GM23338 (cell line): ENCODE results near the gene S100B. TPM values are rescaled to one million over a fixed set of nuclear protein-coding genes. Genes with fewer than 3 reads are reported as not detected.

ENCODE experiments used
- ATAC-seq: fragments of 200-7000 bp; cut with Tn5 transposase; 3 replicates; pipeline ENCODE4 v1.9.1; 2020
- DNase-seq: peaks from one replicate; pipeline ENCODE4 v3.0.0-alpha.2; 2015; ENCODE audit warnings: low spot score
- H2AFZ ChIP-seq: fragments of 200-600 bp; sonication (generic); 2 replicates; pipeline ENCODE4 v1.8.0; 2016; ENCODE audit warnings: antibody characterized with exemption, mild to moderate bottlenecking, moderate library complexity
- H3F3A ChIP-seq: fragments of 200-600 bp; sonication (generic); replicated peaks from 2 replicates; pipeline ENCODE4 v1.8.0; 2017; ENCODE audit warnings: antibody characterized with exemption, mixed run types, low read depth
- H3K27ac ChIP-seq: fragments of 200-600 bp; sonication (generic); 2 replicates; pipeline ENCODE4 v1.6.1; 2016; ENCODE audit warnings: low read depth
- H3K27me3 ChIP-seq: fragments of 200-600 bp; sonication (generic); 2 replicates; pipeline ENCODE4 v1.8.0; 2016; ENCODE audit warnings: mild to moderate bottlenecking, mixed run types, moderate library complexity; ENCODE audit not compliant: insufficient read depth
- H3K36me3 ChIP-seq: fragments of 200-600 bp; sonication (generic); 2 replicates; pipeline ENCODE4 v1.8.0; 2016; ENCODE audit warnings: mild to moderate bottlenecking; ENCODE audit not compliant: insufficient read depth
- H3K4me1 ChIP-seq: fragments of 200-600 bp; sonication (generic); 2 replicates; pipeline ENCODE4 v1.8.0; 2016; ENCODE audit warnings: mild to moderate bottlenecking, moderate library complexity; ENCODE audit not compliant: insufficient read depth
- H3K4me2 ChIP-seq: fragments of 200-600 bp; sonication (generic); 2 replicates; pipeline ENCODE4 v1.7.1; 2017; ENCODE audit warnings: mixed run types
- H3K4me3 ChIP-seq: fragments of 200-600 bp; sonication (generic); 2 replicates; pipeline ENCODE4 v1.6.1; 2016; ENCODE audit warnings: mixed run types
- H3K79me2 ChIP-seq: fragments of 200-600 bp; sonication (generic); replicated peaks from 2 replicates; pipeline ENCODE4 v1.8.0; 2017; ENCODE audit warnings: mild to moderate bottlenecking; ENCODE audit not compliant: insufficient read depth
- H3K9me2 ChIP-seq: fragments of 200-600 bp; sonication (generic); 2 replicates; pipeline ENCODE4 v1.8.0; 2017; ENCODE audit not compliant: insufficient read depth
- H4K20me1 ChIP-seq: fragments of 200-600 bp; sonication (generic); replicated peaks from 2 replicates; pipeline ENCODE4 v1.8.0; 2017; ENCODE audit warnings: mild to moderate bottlenecking; ENCODE audit not compliant: insufficient read depth
- H3K27ac Mint-ChIP-seq: 2 replicates; pipeline ENCODE4 v1.8.0; 2020; ENCODE audit warnings: inconsistent platforms, mild to moderate bottlenecking, moderate library complexity, mixed read lengths
- H3K27me3 Mint-ChIP-seq: 3 replicates; pipeline ENCODE4 v1.8.0; 2022; ENCODE audit warnings: low read depth, mild to moderate bottlenecking, moderate library complexity, mixed read lengths, inconsistent platforms; ENCODE audit not compliant: insufficient read depth, poor library complexity
- H3K36me3 Mint-ChIP-seq: 3 replicates; pipeline ENCODE4 v1.8.0; 2021; ENCODE audit warnings: low read depth, mild to moderate bottlenecking, inconsistent platforms, moderate library complexity, mixed read lengths
- H3K4me1 Mint-ChIP-seq: 3 replicates; pipeline ENCODE4 v1.8.0; 2020; ENCODE audit warnings: mild to moderate bottlenecking, inconsistent platforms, mixed read lengths
- H3K4me3 Mint-ChIP-seq: 3 replicates; pipeline ENCODE4 v1.8.0; 2021; ENCODE audit warnings: moderate library complexity, mild to moderate bottlenecking, inconsistent platforms, mixed read lengths
- H3K9me3 Mint-ChIP-seq: 3 replicates; pipeline ENCODE4 v1.8.0; 2020; ENCODE audit warnings: moderate library complexity, mild to moderate bottlenecking, inconsistent platforms, mixed read lengths
- CREB1 ChIP-seq: fragments of 250-450 bp; sonication (Bioruptor Pico); IDR thresholded peaks from 2 replicates; pipeline ENCODE4 v1.5.0; 2020; ENCODE audit warnings: low read depth, mild to moderate bottlenecking, moderate library complexity
- EZH2 ChIP-seq: fragments of 200-600 bp; sonication (generic); IDR thresholded peaks from one replicate; pipeline ENCODE4 v1.8.0; 2017; ENCODE audit warnings: antibody characterized with exemption, mild to moderate bottlenecking, low read depth; ENCODE audit not compliant: unreplicated experiment
- EZH2phosphoT487 ChIP-seq: fragments of 200-600 bp; sonication (generic); IDR thresholded peaks from one replicate; pipeline ENCODE4 v1.8.1; 2018; ENCODE audit warnings: antibody characterized with exemption; ENCODE audit not compliant: unreplicated experiment
- JUNB ChIP-seq: IDR thresholded peaks from one replicate; pipeline ENCODE4 v1.6.1; 2016; ENCODE audit warnings: antibody characterized with exemption; ENCODE audit not compliant: unreplicated experiment
- NANOG ChIP-seq: IDR thresholded peaks from 2 replicates; pipeline ENCODE4 v1.6.1; 2016; ENCODE audit warnings: antibody characterized with exemption, borderline replicate concordance
- POLR2AphosphoS5 ChIP-seq: IDR thresholded peaks from 2 replicates; pipeline ENCODE4 v1.6.1; 2016; ENCODE audit warnings: antibody characterized with exemption, low read depth
- STAT1 ChIP-seq: IDR thresholded peaks from one replicate; pipeline ENCODE4 v1.6.1; 2016; ENCODE audit warnings: antibody characterized with exemption; ENCODE audit not compliant: unreplicated experiment
- ZNF114 ChIP-seq: fragments of 250-450 bp; sonication (Bioruptor Pico); IDR thresholded peaks from 2 replicates; pipeline ENCODE4 v1.5.0; 2020; ENCODE audit warnings: mild to moderate bottlenecking, moderate library complexity
- ZNF331 ChIP-seq: fragments of 250-450 bp; sonication (Bioruptor Pico); IDR thresholded peaks from 2 replicates; pipeline ENCODE4 v1.5.0; 2020; ENCODE audit warnings: low read depth, mild to moderate bottlenecking, moderate library complexity
- polyA plus RNA-seq: library from polyadenylated mRNA; unstranded; fragments of >200 nt; fragmentation: Nextera tagmentation; extraction: Ambion mirVana; gene quantifications from 2 replicates; pipeline ENCODE4 v1.2.1, GENCODE V29; 2016
- total RNA-seq: library from RNA; depleted of rRNA; stranded (reverse); fragments of >200 nt; shearing (Covaris generic); gene quantifications from 2 replicates; pipeline ENCODE4 v1.2.3, GENCODE V29; 2014
- TF ChIP-seq, protein P1 (sequence below): fragments of 250-450 bp; sonication (Bioruptor Pico); IDR thresholded peaks from 2 replicates; pipeline ENCODE4 v1.5.0; 2020; ENCODE audit warnings: mild to moderate bottlenecking, moderate library complexity
- TF ChIP-seq, protein P2 (sequence below): IDR thresholded peaks from 2 replicates; pipeline ENCODE4 v1.6.1; 2016; ENCODE audit warnings: antibody characterized with exemption
- TF ChIP-seq, protein P3 (sequence below), 2 experiments: fragments of 200-600 bp in 1 of 2; sonication (generic) in 1 of 2; conservative IDR thresholded peaks; 2 replicates each; pipeline versions ENCODE4 v1.5.1 to v1.6.1; 2016 to 2017; ENCODE audit warnings: antibody characterized with exemption in 2 of 2, low read depth in 2 of 2, mild to moderate bottlenecking in 2 of 2, moderate library complexity in 1 of 2

The S100B gene
- total and polyA plus RNA-seq, 2 experiments from 2014 or later = 0.97 to 1.5 TPM

DNA sequence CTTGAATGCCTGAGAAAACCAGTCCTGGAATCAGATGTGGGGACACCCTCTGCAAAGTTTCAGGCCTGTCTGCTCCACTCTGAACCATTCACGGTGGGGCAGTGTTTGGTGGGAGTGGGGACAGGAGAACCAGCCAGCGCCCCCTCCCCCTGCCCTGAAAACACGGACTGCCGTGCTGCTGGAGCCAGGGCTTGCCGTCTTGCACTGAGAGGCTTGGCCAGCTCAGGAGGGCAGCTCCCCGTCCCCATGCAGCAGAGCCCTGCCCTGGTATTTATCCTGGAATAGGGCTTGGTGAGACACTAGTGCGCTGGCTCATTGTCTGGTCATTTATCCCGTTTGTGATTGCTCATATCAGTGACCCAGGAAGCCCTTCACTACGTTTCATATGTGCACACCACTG is 3.9 kb downstream of the S100B start:
- DNase-seq = no peak
- no peak overlapping the region for H3K4me3 Mint-ChIP-seq
- H3K4me1 ChIP-seq = peaks cover 31% of the 10 kb centered on the region

More for the DNA sequence above, 3.9 kb downstream of the S100B start:
- Mint-ChIP-seq H3K36me3 (no peaks in the 10 kb centered on the region), H3K9me3 (peaks cover 6% of the 10 kb centered on the region; the same call in 2 of the 3 replicates), H3K27ac (no peak overlapping the region), H3K4me1 (peaks cover 31% of the 10 kb centered on the region), H3K27me3 (no peaks in the 10 kb centered on the region)
- Histone ChIP-seq H3F3A (no peaks in the 10 kb centered on the region), H3K27ac (no peak overlapping the region), H2AFZ (no peak overlapping the region), H4K20me1 (no peaks in the 10 kb centered on the region), H3K79me2 (no peaks in the 10 kb centered on the region), H3K36me3 (no peaks in the 10 kb centered on the region), H3K4me3 (no peak overlapping the region), H3K9me2 (no peaks in the 10 kb centered on the region; the same call in 1 of the 2 replicates), H3K27me3 (no peaks in the 10 kb centered on the region), H3K4me2 (no peak overlapping the region)
- ATAC-seq = no peak
- TF ChIP-seq POLR2AphosphoS5 (no peak), ZNF331 (no peak), EZH2phosphoT487 (no peak), NANOG (no peak), ZNF114 (CRISPR knock-in tag) (no peak), JUNB (no peak), EZH2 (no peak), CREB1 (CRISPR knock-in tag) (no peak), STAT1 (no peak)
- TF ChIP-seq, protein P1, sequence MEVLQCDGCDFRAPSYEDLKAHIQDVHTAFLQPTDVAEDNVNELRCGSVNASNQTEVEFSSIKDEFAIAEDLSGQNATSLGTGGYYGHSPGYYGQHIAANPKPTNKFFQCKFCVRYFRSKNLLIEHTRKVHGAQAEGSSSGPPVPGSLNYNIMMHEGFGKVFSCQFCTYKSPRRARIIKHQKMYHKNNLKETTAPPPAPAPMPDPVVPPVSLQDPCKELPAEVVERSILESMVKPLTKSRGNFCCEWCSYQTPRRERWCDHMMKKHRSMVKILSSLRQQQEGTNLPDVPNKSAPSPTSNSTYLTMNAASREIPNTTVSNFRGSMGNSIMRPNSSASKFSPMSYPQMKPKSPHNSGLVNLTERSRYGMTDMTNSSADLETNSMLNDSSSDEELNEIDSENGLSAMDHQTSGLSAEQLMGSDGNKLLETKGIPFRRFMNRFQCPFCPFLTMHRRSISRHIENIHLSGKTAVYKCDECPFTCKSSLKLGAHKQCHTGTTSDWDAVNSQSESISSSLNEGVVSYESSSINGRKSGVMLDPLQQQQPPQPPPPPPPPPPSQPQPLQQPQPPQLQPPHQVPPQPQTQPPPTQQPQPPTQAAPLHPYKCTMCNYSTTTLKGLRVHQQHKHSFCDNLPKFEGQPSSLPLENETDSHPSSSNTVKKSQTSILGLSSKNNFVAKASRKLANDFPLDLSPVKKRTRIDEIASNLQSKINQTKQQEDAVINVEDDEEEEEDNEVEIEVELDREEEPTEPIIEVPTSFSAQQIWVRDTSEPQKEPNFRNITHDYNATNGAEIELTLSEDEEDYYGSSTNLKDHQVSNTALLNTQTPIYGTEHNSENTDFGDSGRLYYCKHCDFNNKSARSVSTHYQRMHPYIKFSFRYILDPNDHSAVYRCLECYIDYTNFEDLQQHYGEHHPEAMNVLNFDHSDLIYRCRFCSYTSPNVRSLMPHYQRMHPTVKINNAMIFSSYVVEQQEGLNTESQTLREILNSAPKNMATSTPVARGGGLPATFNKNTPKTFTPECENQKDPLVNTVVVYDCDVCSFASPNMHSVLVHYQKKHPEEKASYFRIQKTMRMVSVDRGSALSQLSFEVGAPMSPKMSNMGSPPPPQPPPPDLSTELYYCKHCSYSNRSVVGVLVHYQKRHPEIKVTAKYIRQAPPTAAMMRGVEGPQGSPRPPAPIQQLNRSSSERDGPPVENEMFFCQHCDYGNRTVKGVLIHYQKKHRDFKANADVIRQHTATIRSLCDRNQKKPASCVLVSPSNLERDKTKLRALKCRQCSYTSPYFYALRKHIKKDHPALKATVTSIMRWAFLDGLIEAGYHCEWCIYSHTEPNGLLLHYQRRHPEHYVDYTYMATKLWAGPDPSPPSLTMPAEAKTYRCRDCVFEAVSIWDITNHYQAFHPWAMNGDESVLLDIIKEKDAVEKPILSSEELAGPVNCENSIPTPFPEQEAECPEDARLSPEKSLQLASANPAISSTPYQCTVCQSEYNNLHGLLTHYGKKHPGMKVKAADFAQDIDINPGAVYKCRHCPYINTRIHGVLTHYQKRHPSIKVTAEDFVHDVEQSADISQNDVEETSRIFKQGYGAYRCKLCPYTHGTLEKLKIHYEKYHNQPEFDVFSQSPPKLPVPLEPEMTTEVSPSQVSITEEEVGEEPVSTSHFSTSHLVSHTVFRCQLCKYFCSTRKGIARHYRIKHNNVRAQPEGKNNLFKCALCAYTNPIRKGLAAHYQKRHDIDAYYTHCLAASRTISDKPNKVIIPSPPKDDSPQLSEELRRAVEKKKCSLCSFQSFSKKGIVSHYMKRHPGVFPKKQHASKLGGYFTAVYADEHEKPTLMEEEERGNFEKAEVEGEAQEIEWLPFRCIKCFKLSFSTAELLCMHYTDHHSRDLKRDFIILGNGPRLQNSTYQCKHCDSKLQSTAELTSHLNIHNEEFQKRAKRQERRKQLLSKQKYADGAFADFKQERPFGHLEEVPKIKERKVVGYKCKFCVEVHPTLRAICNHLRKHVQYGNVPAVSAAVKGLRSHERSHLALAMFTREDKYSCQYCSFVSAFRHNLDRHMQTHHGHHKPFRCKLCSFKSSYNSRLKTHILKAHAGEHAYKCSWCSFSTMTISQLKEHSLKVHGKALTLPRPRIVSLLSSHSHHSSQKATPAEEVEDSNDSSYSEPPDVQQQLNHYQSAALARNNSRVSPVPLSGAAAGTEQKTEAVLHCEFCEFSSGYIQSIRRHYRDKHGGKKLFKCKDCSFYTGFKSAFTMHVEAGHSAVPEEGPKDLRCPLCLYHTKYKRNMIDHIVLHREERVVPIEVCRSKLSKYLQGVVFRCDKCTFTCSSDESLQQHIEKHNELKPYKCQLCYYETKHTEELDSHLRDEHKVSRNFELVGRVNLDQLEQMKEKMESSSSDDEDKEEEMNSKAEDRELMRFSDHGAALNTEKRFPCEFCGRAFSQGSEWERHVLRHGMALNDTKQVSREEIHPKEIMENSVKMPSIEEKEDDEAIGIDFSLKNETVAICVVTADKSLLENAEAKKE (CRISPR knock-in tag) = no peak
- TF ChIP-seq, protein P2, sequence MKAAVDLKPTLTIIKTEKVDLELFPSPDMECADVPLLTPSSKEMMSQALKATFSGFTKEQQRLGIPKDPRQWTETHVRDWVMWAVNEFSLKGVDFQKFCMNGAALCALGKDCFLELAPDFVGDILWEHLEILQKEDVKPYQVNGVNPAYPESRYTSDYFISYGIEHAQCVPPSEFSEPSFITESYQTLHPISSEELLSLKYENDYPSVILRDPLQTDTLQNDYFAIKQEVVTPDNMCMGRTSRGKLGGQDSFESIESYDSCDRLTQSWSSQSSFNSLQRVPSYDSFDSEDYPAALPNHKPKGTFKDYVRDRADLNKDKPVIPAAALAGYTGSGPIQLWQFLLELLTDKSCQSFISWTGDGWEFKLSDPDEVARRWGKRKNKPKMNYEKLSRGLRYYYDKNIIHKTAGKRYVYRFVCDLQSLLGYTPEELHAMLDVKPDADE = no peak
- TF ChIP-seq, protein P3, sequence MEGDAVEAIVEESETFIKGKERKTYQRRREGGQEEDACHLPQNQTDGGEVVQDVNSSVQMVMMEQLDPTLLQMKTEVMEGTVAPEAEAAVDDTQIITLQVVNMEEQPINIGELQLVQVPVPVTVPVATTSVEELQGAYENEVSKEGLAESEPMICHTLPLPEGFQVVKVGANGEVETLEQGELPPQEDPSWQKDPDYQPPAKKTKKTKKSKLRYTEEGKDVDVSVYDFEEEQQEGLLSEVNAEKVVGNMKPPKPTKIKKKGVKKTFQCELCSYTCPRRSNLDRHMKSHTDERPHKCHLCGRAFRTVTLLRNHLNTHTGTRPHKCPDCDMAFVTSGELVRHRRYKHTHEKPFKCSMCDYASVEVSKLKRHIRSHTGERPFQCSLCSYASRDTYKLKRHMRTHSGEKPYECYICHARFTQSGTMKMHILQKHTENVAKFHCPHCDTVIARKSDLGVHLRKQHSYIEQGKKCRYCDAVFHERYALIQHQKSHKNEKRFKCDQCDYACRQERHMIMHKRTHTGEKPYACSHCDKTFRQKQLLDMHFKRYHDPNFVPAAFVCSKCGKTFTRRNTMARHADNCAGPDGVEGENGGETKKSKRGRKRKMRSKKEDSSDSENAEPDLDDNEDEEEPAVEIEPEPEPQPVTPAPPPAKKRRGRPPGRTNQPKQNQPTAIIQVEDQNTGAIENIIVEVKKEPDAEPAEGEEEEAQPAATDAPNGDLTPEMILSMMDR (conservative IDR thresholded peaks at IDR 0.05; ENCODE audit: low read depth in 2 of 2) = no peak
